T-cell (primary cell): Measurements from ENCODE around the gene EYA2. TPM values are rescaled to one million over a fixed set of nuclear protein-coding genes. Genes with fewer than 3 reads are reported as not detected.

ENCODE experiments used
- ATAC-seq, 4 experiments: fragments of 200-7000 bp in 3 of 4; fragments of 150-1000 bp in 1 of 4; cut with Tn5 transposase; replicated peaks in 1 of 4; 1 replicate in 3 of 4; 2 replicates in 1 of 4; pipeline ENCODE4 v1.10.0; 2021; ENCODE audit warnings: moderate library complexity in 3 of 4, mild to moderate bottlenecking in 2 of 4, moderate number of reproducible peaks in 1 of 4
- CTCF ChIA-PET, 2 donors: fragments of 300-600 bp; sonication (Branson Sonifier 250); formaldehyde crosslinking; loops; one replicate each; lab custom pipeline; 2022; ENCODE audit warnings: antibody characterized with exemption in 2 of 2; lab: Charles Lee
- POLR2A ChIA-PET, 2 donors: fragments of 300-600 bp; sonication (Branson Sonifier 250); formaldehyde crosslinking; loops; one replicate each; lab custom pipeline; 2022; ENCODE audit warnings: antibody characterized with exemption in 2 of 2; lab: Charles Lee
- DNase-seq, 35 experiments: peaks; one replicate each; pipeline versions ENCODE4 v3.0.0 to v3.0.0-alpha.2; 2013 to 2023
- H3K27ac ChIP-seq: one replicate; pipeline ENCODE4 v1.5.1; 2013; ENCODE audit warnings: low read length
- H3K27me3 ChIP-seq, 2 experiments: replicated peaks in 1 of 2; 1 replicate in 1 of 2; 2 replicates in 1 of 2; pipeline versions ENCODE4 v1.6.1 to v1.7.0; 2013; ENCODE audit warnings: low read length in 1 of 2, mixed read lengths in 1 of 2; ENCODE audit not compliant: control insufficient read depth in 2 of 2, insufficient read depth in 2 of 2; ENCODE audit errors: extremely low read depth in 1 of 2
- H3K36me3 ChIP-seq, 2 donors: 1 replicate in 1 of 2; 2 replicates in 1 of 2; pipeline versions ENCODE4 v1.6.1 to v1.7.0; 2013; ENCODE audit warnings: low read length in 1 of 2; ENCODE audit not compliant: control insufficient read depth in 2 of 2, insufficient read depth in 1 of 2; ENCODE audit errors: extremely low read depth in 1 of 2
- H3K4me1 ChIP-seq, 2 experiments: 1 replicate in 1 of 2; 2 replicates in 1 of 2; pipeline versions ENCODE4 v1.6.1 to v1.7.0; 2013; ENCODE audit warnings: low read length in 2 of 2, mixed read lengths in 1 of 2; ENCODE audit not compliant: insufficient read depth in 2 of 2, control insufficient read depth in 1 of 2; ENCODE audit errors: extremely low read depth in 1 of 2
- H3K4me3 ChIP-seq, 2 donors: 1 replicate in 1 of 2; 2 replicates in 1 of 2; pipeline versions ENCODE4 v1.5.1 to v1.7.0; 2013; ENCODE audit warnings: mild to moderate bottlenecking in 2 of 2, low read length in 1 of 2, moderate library complexity in 1 of 2; ENCODE audit not compliant: control insufficient read depth in 1 of 2; ENCODE audit errors: extremely low read depth in 1 of 2
- H3K9me3 ChIP-seq: 2 replicates; pipeline ENCODE4 v1.7.0; 2013
- H3K27ac Mint-ChIP-seq, 2 donors: one replicate each; pipeline ENCODE4 v1.8.0; 2020 to 2021; ENCODE audit warnings: mild to moderate bottlenecking in 2 of 2, mixed read lengths in 2 of 2
- H3K27me3 Mint-ChIP-seq, 2 donors: one replicate each; pipeline ENCODE4 v1.8.0; 2021 to 2022; ENCODE audit warnings: mixed read lengths in 2 of 2
- H3K36me3 Mint-ChIP-seq: one replicate; pipeline ENCODE4 v1.8.0; 2021; ENCODE audit warnings: mixed read lengths
- H3K4me1 Mint-ChIP-seq, 3 donors: one replicate each; pipeline ENCODE4 v1.8.0; 2020 to 2022; ENCODE audit warnings: mixed read lengths in 3 of 3, mild to moderate bottlenecking in 1 of 3
- H3K4me3 Mint-ChIP-seq, 3 donors: one replicate each; pipeline ENCODE4 v1.8.0; 2020 to 2022; ENCODE audit warnings: mild to moderate bottlenecking in 3 of 3, mixed read lengths in 3 of 3, moderate library complexity in 3 of 3
- H3K9me3 Mint-ChIP-seq, 3 donors: one replicate each; pipeline ENCODE4 v1.8.0; 2020 to 2022; ENCODE audit warnings: mixed read lengths in 3 of 3
- WGBS: methylation state at CpG from one replicate; pipeline ENCODE4 v1.1.5; 2013; ENCODE audit warnings: missing lambda C conversion rate; ENCODE audit not compliant: insufficient coverage; 5-methylcytosine and 5-hydroxymethylcytosine counted together
- total RNA-seq, 35 experiments: library from RNA in 6 of 35; stranded (reverse) in 6 of 35; fragments of 120-200 nt in 1 of 35; gene quantifications; one replicate each; pipeline versions ENCODE4 v1.2.1 to v1.2.4 and lab custom pipeline; 2013 to 2026

EYA2 gene
- total RNA-seq, 5 donors from 2014 or later (not counting 1 experiment from before 2014, with no cell fraction given): not detected

GRCh38 chr20:46893051-46893450, 1.6 kb upstream of the EYA2 start:
- ChIA-PET POLR2A (no interaction called here), CTCF (no interaction called here)
- no peaks in the 10 kb centered on the region for H3K4me1 ChIP-seq
- Mint-ChIP-seq H3K36me3 (no peaks in the 10 kb centered on the region), H3K27me3 (peaks cover 35 to 59% of the 10 kb centered on the region in 2 donors), H3K4me1 (peaks cover 0 to 2% (median 0%) of the 10 kb centered on the region in 3 donors), H3K4me3 (no peak overlapping the region), H3K9me3 (peaks cover 0 to 8% (median 5%) of the 10 kb centered on the region in 3 donors), H3K27ac (no peak overlapping the region)
- no peaks in the 10 kb centered on the region for H3K9me3 ChIP-seq
- no peak overlapping the region for H3K4me3 ChIP-seq
- WGBS: 82% methylated on average over 2 of the region's 3 CpGs
- no peak for ATAC-seq
- peaks cover 20 to 21% of the 10 kb centered on the region in 2 experiments for H3K27me3 ChIP-seq
- no peaks in the 10 kb centered on the region for H3K36me3 ChIP-seq
- no peak overlapping the region for H3K27ac ChIP-seq
- DNase-seq: no peak

GRCh38 chr20:46893877-46894578, 615 bp upstream of the EYA2 start:
- H3K27me3 ChIP-seq: peaks cover 20 to 21% of the 10 kb centered on the region in 2 experiments
- 4% methylated on average over 5 of the region's 11 CpGs for WGBS
- no peaks in the 10 kb centered on the region for H3K9me3 ChIP-seq
- ChIA-PET POLR2A (no interaction called here), CTCF (no interaction called here)
- Mint-ChIP-seq H3K36me3 (no peaks in the 10 kb centered on the region), H3K9me3 (peaks cover 0 to 8% (median 5%) of the 10 kb centered on the region in 3 donors), H3K27ac (no peak overlapping the region), H3K4me1 (peaks cover 0 to 2% (median 0%) of the 10 kb centered on the region in 3 donors), H3K27me3 (peaks cover 41 to 66% of the 10 kb centered on the region in 2 donors), H3K4me3 (no peak overlapping the region)
- DNase-seq (no peak), ATAC-seq (no peak)
- H3K4me1 ChIP-seq: no peaks in the 10 kb centered on the region
- no peak overlapping the region for H3K27ac ChIP-seq
- no peak overlapping the region for H3K4me3 ChIP-seq
- no peaks in the 10 kb centered on the region for H3K36me3 ChIP-seq

GRCh38 chr20:46894971-46895905, 595 bp downstream of the EYA2 start:
- H3K9me3 Mint-ChIP-seq: peaks cover 0 to 8% (median 5%) of the 10 kb centered on the region in 3 donors
- DNase-seq (no peak), ATAC-seq (no peak)
- H3K9me3 ChIP-seq: no peaks in the 10 kb centered on the region
- H3K27me3 Mint-ChIP-seq: peaks cover 41 to 67% of the 10 kb centered on the region in 2 donors
- no peak overlapping the region for H3K27ac Mint-ChIP-seq
- H3K27ac ChIP-seq: no peak overlapping the region
- H3K4me1 Mint-ChIP-seq: peaks cover 0 to 2% (median 0%) of the 10 kb centered on the region in 3 donors
- CTCF ChIA-PET: no interaction called here
- POLR2A ChIA-PET: no interaction called here
- H3K4me3 ChIP-seq: no peak overlapping the region
- H3K4me1 ChIP-seq: no peaks in the 10 kb centered on the region
- no peaks in the 10 kb centered on the region for H3K36me3 Mint-ChIP-seq
- no peaks in the 10 kb centered on the region for H3K36me3 ChIP-seq
- H3K4me3 Mint-ChIP-seq: no peak overlapping the region
- WGBS: 6% methylated on average over 54 of the region's 65 CpGs
- H3K27me3 ChIP-seq: peaks cover 20 to 25% of the 10 kb centered on the region in 2 experiments

GRCh38 chr20:46895906-46896242, 1.2 kb downstream of the EYA2 start:
- 20% methylated on average over 2 of the region's 12 CpGs for WGBS
- Mint-ChIP-seq H3K27ac (no peak overlapping the region), H3K36me3 (no peaks in the 10 kb centered on the region), H3K4me1 (peaks cover 0 to 2% (median 0%) of the 10 kb centered on the region in 3 donors), H3K4me3 (no peak overlapping the region), H3K27me3 (peaks cover 36 to 63% of the 10 kb centered on the region in 2 donors), H3K9me3 (peaks cover 0 to 2% (median under 1%) of the 10 kb centered on the region in 3 donors)
- Histone ChIP-seq H3K36me3 (no peaks in the 10 kb centered on the region), H3K27ac (no peak overlapping the region), H3K4me3 (no peak overlapping the region), H3K27me3 (peaks cover 20 to 25% of the 10 kb centered on the region in 2 experiments), H3K4me1 (no peaks in the 10 kb centered on the region), H3K9me3 (no peaks in the 10 kb centered on the region)
- POLR2A ChIA-PET: no interaction called here
- ATAC-seq (no peak), DNase-seq (no peak)
- CTCF ChIA-PET: no interaction called here

GRCh38 chr20:46897328-46897880, 2.8 kb downstream of the EYA2 start:
- Mint-ChIP-seq H3K27ac (no peak overlapping the region), H3K27me3 (peaks cover 33 to 57% of the 10 kb centered on the region in 2 donors), H3K4me3 (no peak overlapping the region), H3K36me3 (no peaks in the 10 kb centered on the region), H3K4me1 (peaks cover 0 to 2% (median 0%) of the 10 kb centered on the region in 3 donors), H3K9me3 (no peaks in the 10 kb centered on the region)
- no peak overlapping the region for H3K4me3 ChIP-seq
- 88% methylated on average over 9 of the region's 16 CpGs for WGBS
- no peak for ATAC-seq
- no peak for DNase-seq
- CTCF ChIA-PET: no interaction called here
- H3K9me3 ChIP-seq: no peaks in the 10 kb centered on the region
- H3K36me3 ChIP-seq: no peaks in the 10 kb centered on the region
- H3K27me3 ChIP-seq: peaks cover 20 to 25% of the 10 kb centered on the region in 2 experiments
- POLR2A ChIA-PET: no interaction called here
- H3K27ac ChIP-seq: no peak overlapping the region
- H3K4me1 ChIP-seq: no peaks in the 10 kb centered on the region

- Histone ChIP-seq H3K27ac (no peak overlapping the region), H3K36me3 (no peaks in the 10 kb centered on the region), H3K4me3 (no peak overlapping the region), H3K9me3 (no peaks in the 10 kb centered on the region), H3K4me1 (no peaks in the 10 kb centered on the region), H3K27me3 (peaks cover 17% of the 10 kb centered on the region in 2 experiments)
- CTCF ChIA-PET: no interaction called here
- H3K36me3 Mint-ChIP-seq: no peaks in the 10 kb centered on the region
- no peaks in the 10 kb centered on the region for H3K9me3 Mint-ChIP-seq
- peaks cover 30 to 47% of the 10 kb centered on the region in 2 donors for H3K27me3 Mint-ChIP-seq
- no peak for ATAC-seq
- 97% methylated on average over 5 of the region's 7 CpGs for WGBS
- DNase-seq: no peak
- H3K4me1 Mint-ChIP-seq: peaks cover 0 to 2% (median 0%) of the 10 kb centered on the region in 3 donors
- H3K27ac Mint-ChIP-seq: no peak overlapping the region
- POLR2A ChIA-PET: no interaction called here
- H3K4me3 Mint-ChIP-seq: no peak overlapping the region
These were observed 3.8 kb downstream of the EYA2 start for GRCh38 chr20:46898423-46898822.
